ENCODE measurements around the gene METTL8.
"Not testable (repeated sequence)": the region's sequence is repeated elsewhere in the genome, so short reads cannot be mapped to it uniquely, and the experiment has no call there.

Gene METTL8

GRCh38 chr2:171341394-171342066, 92.3 kb downstream of the METTL8 start:
- no peak for DNase-seq

GRCh38 chr2:171334946-171335345, 98.8 kb downstream of the METTL8 start:
- DNase-seq: no peak

DNA sequence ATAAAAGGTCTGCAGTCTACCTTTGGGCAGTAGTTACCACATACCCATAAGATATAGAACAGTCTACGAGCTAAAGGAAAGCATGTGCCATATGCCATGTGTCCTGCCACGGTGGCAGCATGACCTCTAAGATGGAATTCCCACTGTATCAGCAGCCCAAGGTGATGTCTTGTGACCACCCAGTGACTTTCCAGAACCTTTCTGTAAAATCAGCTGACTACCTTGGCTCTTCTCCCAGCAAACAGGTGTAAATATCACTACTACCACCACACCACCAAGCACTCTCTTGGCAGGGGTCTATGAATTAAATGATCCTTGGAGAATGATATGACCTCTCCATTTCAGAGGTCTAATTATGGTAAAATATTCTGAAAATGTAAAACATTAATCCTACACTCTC, 99.6 kb downstream of the METTL8 start:
- DNase-seq: no peak

DNA sequence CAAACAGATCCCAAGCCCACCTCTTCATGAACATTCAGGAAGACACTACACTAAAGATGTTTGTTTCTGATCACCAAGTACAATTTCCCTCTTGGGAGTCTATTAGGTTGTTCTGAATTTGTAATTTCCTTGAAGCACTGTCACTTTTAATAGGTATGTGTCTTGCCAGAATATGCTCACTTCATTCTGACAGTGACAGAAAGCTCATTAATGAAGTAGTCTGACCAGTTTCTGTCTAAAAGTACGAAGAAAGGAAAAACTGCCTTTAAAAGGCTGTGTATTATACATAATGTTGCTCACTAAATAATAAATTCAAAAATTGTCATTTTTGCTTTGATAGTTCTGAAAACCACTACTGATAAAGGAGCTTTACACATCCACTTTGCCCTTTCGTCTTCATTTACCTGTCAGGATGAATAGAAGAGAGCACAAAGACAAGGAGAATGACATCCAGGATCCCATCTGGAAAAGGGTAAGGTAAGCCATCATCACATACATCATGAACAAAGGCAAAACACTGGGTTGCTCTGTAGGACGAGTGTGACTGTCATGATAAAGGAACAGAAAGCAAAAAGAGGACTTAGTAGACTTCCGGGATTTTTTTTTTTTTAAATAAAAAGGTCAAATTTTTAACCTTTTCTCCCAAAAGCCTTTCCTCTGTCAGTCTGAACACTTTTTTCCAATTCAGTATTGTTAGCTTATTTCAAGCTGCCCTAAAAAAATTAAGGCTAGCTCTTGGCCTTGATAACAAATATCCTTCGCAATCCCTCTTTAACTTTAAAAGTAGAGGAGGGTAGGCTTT, 103.4 kb downstream of the METTL8 start:
- DNase-seq: peak in 3 of 4 experiments; percentile 5 to 62 (median 32)

GRCh38 chr2:171327043-171327496, 106.7 kb downstream of the METTL8 start:
- DNase-seq: no peak

- no peak for DNase-seq
Measured at GRCh38 chr2:171325886-171326585, 107.8 kb downstream of the METTL8 start.

DNA sequence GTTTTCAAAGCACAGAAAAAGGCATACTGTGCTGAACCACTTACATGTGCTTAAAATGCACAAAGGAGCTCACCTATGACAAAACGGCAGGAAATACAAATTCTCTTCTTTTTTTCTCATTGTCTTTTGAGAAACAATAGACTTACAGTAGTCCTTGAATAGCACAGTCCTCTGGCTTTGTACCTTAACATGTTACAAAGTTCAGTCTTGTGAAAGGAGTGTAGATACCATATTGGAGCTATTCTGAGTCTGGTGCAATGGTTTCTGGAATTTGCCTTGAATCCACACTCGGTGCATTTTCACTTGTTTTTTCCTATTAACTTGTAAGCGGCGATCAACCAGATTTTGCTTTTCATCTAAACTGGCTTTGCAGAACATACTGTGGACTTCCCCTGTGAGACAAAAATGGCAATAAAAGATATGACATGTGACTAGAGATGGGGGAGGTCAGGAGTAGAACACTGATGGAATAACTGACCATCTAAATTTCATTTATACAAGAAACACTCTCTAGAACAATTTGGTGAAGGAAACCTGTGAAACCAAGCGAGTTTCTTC, 109.7 kb downstream of the METTL8 start:
- DNase-seq: peak in 3 of 4 experiments; percentile 7 to 22 (median 8)

- DNase-seq: no peak
Measured at GRCh38 chr2:171322928-171323327, 110.9 kb downstream of the METTL8 start.

DNA sequence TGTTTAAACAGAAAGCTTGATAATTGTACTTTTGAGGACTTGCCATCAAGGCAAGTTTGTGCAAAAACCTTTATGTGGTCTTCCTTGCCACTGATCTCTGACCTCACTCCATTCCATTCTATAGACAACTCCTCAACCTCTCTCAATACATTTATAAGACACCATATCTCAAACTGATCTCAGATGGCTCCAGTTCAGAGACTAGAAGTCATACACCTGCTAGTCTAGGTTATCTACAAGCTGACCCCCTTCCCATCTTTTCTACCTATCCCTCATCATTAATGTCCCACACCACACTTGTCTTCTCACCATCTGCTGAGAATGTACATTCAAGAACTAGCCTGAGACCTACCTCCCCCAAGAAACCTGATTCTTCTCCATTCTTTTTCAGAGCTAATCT, 113.1 kb downstream of the METTL8 start:
- DNase-seq: no peak

DNA sequence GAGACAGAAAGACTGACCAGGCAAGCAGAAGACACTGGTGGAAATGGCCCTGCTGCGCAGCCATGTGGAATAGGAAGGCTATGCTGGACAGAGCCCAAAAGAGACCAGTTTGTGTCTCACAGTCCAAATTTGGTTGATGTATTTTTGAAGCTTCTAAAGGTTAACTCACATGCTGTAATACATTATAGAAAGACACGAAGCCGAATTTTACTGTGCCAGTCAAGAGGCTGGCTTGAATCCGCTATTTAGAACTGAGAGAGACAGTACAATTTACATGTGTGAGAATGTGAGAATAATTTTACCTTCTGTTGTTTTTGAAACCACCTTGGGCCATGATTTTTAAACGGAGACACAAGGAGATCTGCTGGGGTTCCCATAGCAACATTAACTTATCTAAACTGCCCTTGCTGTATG, 113.6 kb downstream of the METTL8 start:
- DNase-seq: no peak

DNA sequence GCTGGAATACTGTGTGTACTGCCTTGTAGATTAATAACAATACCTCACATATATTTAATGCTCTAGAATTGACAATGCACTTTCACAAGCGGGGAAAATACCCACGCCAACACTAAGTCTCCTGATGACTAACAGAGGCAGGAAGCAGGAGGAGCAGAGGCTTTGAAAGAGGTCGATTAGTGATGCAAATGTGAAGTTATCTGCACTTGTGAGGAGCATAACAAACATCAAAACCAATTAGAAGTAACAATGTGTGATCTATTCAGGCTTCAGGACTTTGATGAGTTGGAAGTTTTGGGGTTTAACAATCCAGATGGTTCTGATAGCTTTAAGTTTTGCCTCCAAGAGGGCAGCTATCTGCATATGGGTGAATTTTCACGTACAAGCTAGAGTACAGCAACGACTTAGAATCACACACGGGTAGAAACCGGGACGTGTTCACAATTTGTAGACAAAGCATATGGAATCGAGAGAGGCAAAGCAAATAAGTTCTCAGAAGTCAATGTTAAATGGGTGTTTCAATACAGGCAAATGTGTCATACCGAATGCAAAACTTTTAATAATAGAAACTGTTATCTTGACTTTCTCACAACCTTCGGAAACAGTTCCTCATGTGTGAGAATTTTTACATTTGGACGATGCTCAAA, 114.5 kb downstream of the METTL8 start:
- peak; percentile 9 to 49 (median 39) for DNase-seq

GRCh38 chr2:171318463-171318934, 115.3 kb downstream of the METTL8 start:
- no peak for DNase-seq

GRCh38 chr2:171317492-171318125, 116.2 kb downstream of the METTL8 start:
- DNase-seq: no peak

GRCh38 chr2:171316755-171317337, 116.9 kb downstream of the METTL8 start:
- no peak for DNase-seq

DNA sequence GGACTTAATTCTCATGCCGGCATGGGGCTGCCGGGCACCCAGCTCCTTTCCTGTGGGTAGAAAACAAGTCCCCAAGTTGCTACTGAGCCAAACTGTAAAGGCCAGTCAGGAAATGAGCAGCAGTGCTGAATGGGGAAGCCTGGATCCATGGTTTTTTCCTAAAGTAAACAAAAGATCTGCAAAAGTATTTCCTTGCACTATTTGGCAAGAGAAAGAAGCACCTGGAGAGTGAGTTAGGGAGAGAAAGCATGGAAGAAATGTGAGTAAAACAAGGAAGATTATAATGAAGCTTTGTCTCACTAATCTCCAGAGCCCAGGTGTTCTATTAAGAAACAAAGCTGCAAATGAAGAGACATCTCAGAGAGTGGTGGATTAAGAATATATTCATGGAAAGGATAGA, 117.6 kb downstream of the METTL8 start:
- no peak for DNase-seq

DNA sequence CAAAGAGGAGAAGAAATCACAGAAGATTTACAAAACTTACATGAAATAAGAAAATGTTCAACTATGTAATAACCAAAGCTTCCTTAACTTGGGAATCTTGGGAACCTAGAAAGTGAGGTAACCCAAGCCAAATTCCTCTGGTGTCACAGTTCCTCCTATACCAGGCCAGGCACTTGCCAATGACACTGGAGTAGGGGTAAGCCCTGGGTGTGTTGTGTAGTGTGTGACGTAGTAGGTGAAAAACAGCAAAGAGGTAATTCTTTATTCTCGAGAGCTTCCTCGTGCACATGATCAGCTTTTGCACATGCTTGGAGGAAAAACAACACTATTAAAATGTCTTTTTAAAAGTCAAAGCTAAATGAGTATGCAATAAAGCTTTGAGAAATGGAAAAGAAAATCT, 118.0 kb downstream of the METTL8 start:
- DNase-seq: no peak

DNA sequence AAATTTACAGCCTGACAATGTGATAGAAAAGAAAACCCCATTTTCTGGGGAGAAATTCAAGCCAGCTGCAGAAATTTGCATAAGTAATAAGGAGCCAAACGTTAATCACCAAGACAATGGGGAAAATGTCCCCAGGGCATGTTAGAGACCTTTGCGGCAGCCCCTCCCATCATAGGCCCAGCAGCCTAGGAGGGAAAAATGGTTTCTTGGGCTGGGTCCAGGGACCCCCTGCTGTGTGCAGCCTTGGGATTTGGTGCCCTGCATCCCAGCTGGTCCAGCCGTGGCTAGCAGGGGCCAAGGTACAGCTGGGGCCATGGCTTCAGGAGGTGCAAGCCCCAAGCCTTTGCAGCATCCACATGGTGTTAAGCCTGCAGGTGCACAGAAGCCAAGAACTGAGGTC, 121.6 kb downstream of the METTL8 start:
- DNase-seq: not testable (repeated sequence)

DNA sequence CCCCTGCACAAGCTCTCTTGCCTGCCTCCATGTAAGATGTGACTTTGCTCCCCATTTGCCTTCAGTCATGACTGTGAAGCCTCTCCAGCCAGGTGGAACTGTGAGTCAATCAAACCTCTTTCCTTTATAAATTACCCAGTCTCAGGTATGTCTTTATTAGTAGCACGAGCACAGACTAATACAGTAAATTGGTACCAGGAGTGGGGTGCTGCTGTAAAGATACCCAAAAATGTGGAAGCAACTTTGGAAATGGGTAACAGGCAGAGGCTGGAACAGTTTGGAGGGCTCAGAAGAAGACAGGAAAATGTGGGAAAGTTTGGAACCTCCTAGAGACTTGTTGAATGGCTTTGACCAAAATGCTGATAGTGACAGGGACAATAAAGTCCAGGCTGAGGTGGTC, 122.2 kb downstream of the METTL8 start:
- DNase-seq: not testable (repeated sequence)

DNA sequence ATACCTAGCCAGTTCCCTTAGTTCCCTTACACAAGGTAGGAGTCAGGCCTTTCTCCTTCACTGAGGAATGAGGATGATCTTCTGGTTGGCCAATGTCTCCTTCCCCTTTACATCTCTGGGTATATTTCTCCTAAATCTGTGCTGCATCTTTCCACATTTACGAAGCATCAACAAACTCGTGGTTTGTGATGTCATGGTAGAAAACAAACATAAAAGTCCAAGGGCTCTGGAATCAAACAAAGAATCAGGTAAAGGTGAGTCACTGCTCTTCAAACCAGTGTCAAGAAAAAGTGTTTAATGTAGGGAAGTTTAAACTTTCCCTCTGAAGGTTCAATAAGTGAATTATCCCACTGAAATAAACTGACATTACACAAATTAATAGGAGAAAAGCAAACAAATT, 122.9 kb downstream of the METTL8 start:
- DNase-seq: no peak

GRCh38 chr2:171309455-171310286, 124.1 kb downstream of the METTL8 start:
- DNase-seq: no peak

Data from suppressor macrophage (primary cell).